T follicular helper cell (primary cell): ENCODE data around the gene CCDC9B.
A peak's percentile ranks its signal among the peaks of the same experiment; 100 is the strongest.

ENCODE experiments used
- DNase-seq: peaks from one replicate; pipeline ENCODE4 v3.0.0-alpha.2; 2020; ENCODE audit warnings: low read depth

Gene CCDC9B

DNA sequence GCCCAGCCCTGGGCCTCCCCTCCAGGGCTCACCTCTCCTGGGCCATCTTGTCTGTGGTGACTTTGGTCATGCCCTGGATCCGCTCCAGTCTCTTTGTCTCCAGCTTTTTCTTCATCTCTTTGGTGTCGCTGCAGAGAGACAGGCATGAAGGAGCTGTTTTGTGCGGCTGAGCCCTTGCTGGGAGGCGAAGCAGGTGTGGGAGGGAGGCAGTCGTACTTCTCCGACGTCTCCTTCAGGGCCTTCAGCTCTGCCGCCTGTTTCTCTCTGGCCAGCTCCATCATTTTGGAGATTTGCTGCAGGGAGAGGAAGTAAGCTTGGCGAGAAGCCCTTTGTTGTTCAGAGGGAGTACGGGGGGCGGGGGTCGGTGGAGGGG, 50.2 kb downstream of the CCDC9B start:
- DNase-seq: no peak

DNA sequence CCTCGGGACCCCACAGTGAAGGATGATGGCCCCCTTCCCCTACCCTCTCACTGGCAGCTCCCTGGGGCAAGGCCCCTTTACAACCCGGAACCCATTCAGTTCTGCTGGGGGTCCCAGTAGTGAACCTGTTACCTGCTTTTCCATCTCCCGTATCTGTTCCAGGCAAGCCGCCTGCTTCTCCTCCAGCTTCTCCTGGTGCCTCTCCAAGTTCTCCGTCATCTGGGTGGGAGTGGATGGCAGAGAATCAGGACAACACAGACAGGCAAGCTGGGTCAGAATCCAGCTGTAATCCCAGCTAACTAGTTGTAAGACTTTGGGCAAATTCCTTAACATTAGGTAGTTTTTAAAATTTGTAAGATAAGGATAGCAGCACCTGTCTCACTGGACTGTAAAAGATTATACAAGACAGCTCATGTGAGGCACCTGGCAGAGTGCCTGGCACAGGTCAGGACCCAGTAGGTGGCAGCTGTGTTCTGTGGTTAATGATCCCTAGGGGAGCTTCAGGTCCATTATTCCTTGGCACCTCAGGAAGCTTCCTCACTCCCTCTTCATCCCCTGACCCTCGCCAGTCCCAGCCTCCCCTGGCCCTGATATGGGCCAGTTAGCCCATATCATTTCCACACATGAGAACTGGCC, 51.5 kb downstream of the CCDC9B start:
- DNase-seq: no peak

DNA sequence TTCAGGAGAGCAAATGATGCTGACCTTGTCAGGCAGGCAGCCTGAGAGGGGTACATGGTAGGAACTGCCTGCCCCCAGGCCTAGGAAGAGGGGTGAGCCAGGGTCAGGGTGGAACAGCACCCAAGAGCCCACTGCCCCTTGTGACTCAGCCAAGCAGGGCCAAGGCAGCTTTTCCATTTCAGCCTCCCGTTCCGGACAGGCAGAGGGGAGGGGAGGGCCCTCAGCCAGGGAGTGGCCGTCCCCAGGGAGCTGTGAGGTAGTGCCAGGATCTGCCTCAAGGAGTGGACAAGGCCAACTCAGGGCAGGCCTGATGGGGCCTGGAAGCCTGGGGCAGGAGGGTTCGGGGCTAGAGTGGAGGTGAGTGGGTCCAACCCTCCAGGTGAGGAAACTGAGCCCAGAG, 52.8 kb downstream of the CCDC9B start:
- DNase-seq: no peak

DNA sequence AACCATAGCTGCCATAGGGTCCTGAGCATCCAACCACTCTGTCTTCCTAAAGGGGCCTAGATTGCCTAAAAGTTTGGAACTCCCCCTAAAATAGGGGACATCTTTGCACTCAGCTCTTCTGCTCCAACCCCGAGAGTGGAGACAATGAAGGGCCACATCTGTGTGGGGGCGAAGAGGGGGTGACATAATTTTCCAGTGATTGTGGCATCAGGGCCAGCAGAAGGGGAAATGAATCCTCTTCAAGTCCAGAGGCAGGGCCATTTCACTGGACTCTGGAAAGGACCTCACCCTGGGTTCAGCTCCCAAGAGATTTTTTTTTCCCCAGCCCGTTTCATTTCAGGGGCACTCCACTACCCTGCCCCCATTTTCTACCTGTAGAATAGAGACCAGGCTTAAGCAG, 53.2 kb downstream of the CCDC9B start:
- no peak for DNase-seq

DNA sequence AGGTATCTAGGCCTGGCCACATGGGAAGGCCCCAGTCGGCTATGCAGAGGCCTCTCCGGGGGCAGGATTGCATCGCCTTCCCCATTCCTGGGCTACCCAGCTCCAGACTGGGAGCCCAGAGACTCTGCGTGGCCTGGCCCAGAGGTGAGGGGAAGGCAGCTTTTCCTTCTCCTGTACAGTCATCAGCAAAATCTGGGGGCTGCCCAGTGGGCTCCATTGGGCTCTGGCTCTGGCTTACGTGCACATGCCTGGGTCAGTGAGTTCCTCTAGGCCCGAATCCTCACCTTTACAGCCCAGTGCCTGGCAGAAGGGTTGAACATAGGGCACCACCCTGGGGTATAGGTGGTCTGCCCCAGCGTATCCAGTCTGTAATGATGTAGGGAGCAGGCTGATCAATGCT, 53.9 kb downstream of the CCDC9B start:
- DNase-seq: no peak

DNA sequence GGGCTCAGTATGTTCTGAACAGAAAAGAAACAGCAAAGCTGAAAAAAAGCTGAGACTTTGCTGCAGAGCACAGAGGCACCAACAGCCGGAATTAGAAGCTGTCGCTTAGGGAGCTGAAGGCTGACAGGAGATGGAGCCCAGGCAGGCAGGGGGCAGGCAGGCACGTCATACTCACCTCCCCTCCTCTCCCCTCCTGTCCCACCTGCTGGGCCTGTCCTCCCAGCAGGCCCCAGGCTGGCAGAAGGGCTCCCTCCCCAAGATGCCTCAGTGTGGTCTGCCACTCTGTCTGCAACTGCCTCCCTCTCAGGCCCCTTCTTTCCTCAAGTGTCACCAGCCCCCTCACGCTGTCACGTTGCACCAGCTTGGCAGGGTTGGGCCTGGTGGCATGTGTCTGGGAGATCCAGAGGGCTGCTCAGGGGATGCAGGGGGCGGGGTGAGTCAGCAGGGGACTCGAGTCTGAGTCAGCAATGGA, 54.6 kb downstream of the CCDC9B start:
- DNase-seq: no peak

DNA sequence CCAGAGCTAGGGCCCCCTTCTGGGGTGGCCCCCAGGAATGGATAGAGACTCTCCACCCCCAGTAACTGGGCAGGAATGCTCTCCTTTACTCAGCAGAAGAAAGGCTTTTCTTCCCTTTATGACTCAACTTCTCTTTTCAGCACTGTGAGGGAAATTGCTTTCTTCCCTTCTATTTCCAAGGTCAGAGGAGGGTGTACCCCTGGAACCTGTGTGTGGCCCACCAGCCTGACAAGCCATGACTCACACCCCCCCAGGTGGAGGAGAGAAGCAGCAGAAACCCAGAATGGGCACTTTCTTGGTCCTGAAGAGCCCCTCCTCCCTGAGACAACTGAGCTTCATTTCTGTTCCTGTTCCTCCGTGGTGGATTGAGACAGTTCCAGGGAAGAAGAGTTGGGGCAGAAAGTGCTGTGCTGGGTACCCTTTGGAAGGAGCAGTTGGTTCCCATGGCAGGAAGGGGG, 55.2 kb downstream of the CCDC9B start:
- no peak for DNase-seq

DNA sequence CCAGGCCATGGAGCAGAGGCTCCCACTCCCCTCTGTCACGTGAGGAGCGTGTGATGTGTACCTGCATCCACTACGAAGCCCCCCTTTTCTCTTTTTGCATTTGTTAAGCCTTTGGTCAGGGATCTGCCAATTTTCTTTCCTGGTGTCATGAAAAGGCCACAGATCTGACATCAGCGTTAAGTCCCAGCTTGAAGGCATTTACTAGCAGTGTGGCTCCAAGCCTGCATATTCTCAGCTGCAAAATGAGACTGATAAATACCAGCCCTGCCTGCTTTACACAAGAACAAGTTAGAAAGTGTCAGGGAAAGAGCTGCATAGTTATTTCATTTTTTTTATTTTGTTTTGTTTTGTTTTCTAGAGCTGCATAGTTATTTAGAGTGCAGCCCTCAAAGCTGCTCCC, 55.6 kb downstream of the CCDC9B start:
- DNase-seq: no peak

DNA sequence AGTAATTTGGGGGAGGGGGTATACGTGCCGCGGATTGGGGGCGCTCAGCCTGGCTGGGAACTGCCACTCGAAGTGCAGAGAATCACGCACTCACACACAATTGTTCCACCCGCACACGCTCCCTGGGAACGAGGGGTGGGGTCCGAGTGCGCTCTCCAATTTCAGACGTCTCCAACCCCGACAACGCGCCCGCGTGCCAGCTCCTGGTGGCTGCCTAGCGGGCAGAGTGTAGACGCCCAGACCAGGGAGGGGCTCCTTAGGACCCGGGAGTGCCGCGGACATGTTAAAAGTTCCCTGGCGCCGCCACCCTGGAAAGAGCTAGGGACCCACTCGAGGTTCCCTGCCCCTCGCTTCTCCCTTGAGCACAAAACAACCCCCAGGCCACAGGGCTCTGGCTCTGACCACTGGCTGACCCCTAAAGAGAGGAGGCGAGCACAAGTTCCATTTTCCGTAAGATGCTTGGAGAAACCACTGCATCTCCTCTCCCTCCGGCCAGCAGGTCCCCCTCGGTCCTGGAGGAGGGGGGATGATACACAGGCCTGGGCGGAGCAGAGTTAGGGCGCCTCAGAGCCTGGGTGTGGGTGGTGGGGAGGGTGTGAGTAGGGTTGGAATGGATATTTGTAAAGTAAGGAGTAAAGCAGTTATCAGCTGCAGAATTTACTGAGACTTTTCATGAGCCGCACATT, 57.0 kb downstream of the CCDC9B start:
- DNase-seq: no peak

DNA sequence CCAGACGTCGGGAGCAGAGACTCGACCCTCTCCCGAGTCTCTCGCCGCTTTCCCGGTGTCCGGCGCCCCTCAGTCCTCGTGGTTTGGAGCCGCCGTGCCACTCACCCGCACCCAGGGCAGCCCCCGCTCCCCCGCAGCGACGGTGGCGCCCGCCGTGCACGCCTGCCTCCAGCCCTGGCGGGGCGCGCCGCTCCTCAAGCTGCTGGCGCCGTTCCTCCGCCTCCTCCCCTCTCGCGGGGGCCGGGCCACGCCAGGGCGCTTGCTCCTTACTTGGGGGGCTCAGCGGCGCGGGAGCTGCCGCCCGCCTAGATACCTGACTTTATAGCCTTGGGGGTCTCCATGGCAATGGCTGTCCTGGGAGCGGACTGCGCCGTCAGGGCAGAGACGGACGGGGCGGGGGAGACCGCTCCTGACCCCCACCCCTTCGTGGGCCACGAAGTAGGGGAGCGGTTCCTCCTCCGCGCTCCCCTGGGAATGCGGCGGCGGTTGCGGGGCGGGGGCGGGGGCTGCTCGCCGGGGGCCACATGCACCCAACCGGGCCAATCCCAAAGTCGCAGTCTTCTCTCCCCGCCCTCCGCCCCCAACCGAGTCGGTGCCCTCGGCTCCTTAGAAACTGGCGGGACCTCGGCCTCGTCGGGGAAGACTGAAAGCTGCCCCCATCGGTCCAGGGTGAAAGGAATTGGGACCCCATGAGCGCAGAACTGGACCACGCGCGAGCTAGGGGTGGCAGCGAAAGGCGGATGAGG, 57.7 kb downstream of the CCDC9B start, which contains the start of gene ANKRD63:
ANKRD63 (minus strand) TSS at position 196 of the 746 bp plus-strand sequence. CDS start 478 bp downstream, outside the sequence.
- no peak for DNase-seq

DNA sequence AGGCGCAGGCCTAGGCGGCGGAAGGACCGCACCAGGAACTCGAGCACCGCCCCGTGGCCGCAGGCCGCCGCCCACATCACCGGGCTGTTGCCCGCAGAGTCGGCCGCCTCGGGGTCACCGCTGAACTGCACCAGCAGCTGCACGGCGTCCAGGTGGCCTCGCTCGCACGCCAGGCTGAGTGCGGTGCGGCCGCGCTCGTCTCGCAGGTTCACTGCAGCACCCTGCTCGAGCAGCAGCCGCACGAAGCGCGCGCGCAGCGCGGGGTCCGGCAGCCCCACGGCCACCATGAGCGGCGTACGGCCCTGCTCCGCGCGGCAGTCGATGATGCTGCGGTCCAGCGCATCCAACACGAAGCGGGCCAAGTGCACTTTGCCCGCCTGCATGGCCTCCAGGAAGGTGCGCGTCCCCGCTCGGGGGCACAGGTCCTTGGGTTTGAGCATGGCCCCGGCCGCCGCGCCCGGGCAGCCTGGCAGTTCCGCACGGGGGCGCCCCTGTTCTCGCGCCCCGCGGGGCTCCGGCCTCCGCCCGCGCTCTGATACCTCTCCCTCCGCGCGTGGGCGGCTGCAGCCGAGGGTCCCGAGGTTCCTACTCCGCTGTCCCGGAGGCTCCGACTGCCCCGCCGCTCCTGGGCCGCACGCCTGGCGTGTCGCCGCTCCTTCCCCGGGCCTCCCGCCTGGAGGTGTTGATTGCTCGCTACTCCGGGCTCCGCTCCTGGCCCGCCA, 58.4 kb downstream of the CCDC9B start:
- DNase-seq: peak; percentile 27

DNA sequence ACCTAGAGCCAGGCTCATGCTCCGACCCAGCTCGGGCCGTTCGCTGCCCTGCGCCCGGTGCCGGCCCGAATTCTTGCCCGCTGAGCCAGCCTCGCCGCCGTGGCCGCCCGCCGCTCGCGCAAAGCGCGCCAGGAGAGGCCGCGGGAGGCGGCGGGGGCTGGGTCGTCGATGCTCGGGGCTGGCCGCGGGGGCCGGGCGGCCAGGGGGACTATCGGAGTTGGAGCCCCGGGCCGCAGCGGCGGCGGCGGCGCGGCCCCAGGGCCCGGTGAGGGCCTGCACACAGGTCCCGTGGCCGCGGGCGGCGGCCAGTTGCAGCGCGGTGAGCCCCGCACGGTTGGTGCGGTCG, 59.0 kb downstream of the CCDC9B start:
- DNase-seq: no peak
